NB4 (cell line): ENCODE measurements around the gene TAF11L7.

Experiments used
- MAX ChIP-seq: IDR thresholded peaks from 2 replicates; pipeline ENCODE4 v1.6.1; 2011; ENCODE audit warnings: low read depth, low read length
- MYC ChIP-seq: IDR thresholded peaks from 2 replicates; pipeline ENCODE4 v1.6.1; 2011; ENCODE audit warnings: low read depth, low read length
- TF ChIP-seq, protein P1 (sequence below): IDR thresholded peaks from one replicate; pipeline ENCODE4 v1.5.1; 2012; ENCODE audit warnings: low read depth, low read length

GRCh38 chr5:17634160-17634559 is 48.6 kb upstream of the TAF11L7 start, which contains the start of gene TAF11L14:
- TF ChIP-seq MAX (no peak), MYC (no peak)
- TF ChIP-seq, protein P1, sequence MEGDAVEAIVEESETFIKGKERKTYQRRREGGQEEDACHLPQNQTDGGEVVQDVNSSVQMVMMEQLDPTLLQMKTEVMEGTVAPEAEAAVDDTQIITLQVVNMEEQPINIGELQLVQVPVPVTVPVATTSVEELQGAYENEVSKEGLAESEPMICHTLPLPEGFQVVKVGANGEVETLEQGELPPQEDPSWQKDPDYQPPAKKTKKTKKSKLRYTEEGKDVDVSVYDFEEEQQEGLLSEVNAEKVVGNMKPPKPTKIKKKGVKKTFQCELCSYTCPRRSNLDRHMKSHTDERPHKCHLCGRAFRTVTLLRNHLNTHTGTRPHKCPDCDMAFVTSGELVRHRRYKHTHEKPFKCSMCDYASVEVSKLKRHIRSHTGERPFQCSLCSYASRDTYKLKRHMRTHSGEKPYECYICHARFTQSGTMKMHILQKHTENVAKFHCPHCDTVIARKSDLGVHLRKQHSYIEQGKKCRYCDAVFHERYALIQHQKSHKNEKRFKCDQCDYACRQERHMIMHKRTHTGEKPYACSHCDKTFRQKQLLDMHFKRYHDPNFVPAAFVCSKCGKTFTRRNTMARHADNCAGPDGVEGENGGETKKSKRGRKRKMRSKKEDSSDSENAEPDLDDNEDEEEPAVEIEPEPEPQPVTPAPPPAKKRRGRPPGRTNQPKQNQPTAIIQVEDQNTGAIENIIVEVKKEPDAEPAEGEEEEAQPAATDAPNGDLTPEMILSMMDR: no peak
